GM18499 (cell line): ENCODE data around the gene RELL2.

Source experiments
- ATAC-seq: cut with Tn5 transposase; IDR thresholded peaks from one replicate; pipeline ENCODE4 v1.9.1; 2021; ENCODE audit warnings: moderate number of reproducible peaks; ENCODE audit not compliant: insufficient read depth, unreplicated experiment

RELL2 gene

GRCh38 chr5:141672841-141673813 is 36.3 kb downstream of the RELL2 start:
- ATAC-seq: no peak

GRCh38 chr5:141674747-141675146 is 38.0 kb downstream of the RELL2 start:
- ATAC-seq: no peak

DNA sequence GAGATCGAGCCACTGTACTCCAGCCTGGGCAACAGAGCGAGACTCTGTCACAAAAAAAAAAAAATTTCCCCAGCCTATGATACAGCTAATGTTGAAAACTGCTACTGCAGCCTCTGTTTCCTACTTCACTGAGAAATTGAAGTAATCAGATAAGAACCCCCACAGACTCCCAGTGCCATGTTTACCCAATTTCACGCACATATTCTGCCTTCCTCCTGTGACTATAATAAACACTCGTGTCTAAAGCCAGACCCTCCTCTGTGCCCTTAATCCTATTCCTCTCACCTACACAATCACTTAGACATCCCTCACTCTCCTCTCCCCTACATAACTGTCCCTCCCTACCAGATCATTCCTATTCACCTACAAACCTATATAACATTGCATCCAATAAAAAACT is 38.9 kb downstream of the RELL2 start:
- no peak for ATAC-seq

GRCh38 chr5:141677415-141677814 is 40.6 kb downstream of the RELL2 start:
- ATAC-seq: no peak

DNA sequence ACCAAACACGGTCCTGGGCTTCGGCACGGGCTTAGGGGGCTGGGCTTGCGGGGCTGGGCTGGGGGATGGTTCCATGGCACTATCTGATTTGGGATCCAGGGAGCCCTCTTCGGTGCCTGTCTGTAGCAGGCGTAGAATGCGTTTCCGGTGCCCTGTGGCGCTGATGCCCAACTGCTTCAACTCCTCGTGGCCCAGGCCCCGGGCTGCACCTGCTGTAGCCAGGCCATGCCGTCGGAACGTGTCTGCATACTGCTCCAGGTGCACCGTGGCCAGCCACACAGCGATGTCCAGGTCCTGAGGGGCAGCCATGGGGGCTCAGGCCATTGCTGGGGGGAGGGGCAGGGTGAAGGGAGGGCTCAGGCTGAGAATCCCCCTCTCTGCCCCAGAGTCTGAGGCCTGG is 43.4 kb downstream of the RELL2 start:
- ATAC-seq: no peak

DNA sequence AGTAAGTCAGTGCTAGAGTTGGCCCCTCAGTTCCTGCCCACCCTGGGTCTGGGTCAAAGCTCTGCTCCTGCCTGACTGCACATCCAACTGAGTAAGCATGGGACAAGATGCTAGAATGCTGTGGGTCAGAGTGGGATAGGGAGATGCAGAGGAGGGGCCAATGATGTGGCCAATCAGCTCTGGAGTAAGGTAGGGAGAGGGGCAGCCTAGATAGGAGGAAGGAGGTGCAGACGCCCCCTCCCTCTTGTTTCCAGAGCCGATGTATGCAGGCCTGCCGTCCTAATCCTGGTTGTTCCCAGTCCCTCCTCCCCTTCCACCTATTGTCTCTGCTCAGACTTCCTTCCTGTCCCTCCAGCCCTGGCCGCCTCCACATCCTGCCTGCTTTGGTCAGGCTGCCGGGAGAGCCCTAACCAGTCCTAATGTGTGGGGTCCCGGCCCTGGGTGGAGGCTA is 44.0 kb downstream of the RELL2 start:
- ATAC-seq: no peak

DNA sequence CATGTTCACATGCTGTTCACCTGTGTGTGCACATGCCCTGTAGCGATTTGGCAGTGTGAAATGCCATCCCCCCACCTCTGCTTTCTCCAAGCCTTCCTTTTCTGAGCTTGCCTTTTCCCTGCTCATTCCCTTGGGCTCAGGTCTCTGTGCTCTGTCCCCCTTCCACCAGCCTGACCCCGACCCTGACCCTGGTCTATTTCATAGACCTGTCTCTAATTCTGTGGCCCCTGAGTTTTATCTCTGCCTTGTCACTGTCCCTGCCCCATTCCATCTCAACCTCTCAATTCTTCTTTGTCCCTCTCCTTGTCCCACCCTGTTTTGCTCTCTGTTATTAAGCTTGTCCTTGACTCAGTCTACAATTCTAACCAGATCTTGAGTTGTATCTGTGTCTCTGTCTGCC is 44.5 kb downstream of the RELL2 start:
- ATAC-seq: no peak

GRCh38 chr5:141681695-141682641 is 45.2 kb downstream of the RELL2 start, which contains the start of gene ARAP3:
Gene ARAP3 (minus strand): TSS chr5:141682230. CDS start chr5:141680486, 1,744 bp downstream.
- no peak for ATAC-seq

DNA sequence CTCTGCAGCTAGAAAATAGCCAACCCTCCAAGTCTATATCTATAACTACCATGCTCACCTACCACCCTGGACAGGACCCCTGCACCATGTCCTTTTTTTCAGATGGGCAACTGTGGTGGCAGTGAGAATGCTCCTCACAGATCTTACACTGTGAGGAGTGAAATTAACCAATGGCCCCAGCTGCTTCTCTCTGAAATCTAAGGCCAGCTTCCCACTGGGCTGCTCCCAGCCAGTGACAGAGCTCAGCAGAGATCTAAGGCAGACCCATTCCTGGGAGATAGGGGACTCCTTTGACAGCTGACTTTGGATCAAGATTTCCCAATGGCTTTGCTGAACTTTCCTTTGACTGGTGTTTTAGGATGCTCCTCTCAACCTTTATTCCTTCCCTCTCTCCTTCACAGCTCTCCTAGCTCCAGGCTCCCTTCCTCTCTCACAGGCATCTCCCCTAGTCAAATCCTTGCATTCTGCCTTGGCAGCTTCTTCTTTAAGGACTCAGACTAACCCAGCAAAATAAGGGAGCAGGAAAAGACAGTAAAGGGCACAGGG is 46.9 kb downstream of the RELL2 start:
- no peak for ATAC-seq

DNA sequence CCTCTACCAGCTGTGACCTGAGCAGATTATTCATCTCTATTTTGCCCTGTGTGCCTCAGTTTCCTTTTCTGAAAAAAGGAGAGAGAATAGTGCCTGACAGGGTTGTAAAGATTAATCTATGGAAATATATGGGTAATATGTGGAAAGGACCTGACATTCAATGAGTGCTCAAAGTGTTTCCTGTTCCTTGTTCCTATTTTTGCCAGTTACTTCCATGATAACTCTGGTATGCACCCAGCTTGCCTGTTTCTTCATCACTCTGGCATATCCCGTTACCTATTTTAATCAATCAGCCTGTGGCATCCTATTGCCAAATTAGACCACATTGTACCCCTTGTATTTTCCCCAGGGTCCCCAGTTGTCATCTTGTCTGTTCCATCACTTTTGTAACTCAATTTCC is 48.8 kb downstream of the RELL2 start:
- no peak for ATAC-seq

- no peak for ATAC-seq
These were observed 50.0 kb downstream of the RELL2 start for GRCh38 chr5:141686648-141687416.
